Measurements from ENCODE around the gene GRM4.

DNA sequence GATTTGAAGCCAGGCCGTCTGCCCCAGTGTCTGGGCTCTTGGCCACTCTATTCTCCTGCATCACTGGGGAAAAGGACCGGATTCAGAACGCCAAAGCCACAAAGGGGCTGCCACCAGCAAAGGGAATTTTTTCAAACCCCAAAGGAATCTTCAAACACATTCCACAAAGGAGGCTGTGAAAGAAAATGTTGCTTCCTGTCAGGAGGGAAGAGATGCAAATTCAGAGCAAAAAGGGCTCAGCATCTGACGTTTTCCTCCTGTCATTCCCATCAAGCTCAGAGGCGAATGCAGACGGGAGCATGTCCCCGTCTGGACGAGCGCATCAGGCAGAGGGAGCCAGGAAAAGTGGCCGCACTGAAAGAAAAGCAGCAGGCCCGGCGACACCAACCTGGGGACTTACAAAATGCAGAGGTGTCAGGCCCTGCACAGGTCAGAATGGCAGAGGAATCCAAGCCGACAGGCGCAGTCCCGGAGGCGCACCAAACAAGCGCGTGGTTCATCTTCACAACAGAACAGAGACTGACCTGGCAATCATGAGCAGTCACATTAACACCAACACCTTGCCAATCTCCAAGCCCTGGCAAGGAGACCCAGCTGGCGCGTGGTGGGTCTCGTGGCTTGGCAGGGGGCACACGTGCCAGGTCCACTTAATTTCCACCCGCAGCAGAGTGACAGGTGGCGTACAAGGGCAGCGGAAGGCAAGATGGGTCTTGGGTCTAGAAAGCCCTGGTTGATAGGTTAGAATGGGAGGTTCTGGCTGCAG is 62.8 kb downstream of the GRM4 start:
- TF ChIP-seq, protein P1, sequence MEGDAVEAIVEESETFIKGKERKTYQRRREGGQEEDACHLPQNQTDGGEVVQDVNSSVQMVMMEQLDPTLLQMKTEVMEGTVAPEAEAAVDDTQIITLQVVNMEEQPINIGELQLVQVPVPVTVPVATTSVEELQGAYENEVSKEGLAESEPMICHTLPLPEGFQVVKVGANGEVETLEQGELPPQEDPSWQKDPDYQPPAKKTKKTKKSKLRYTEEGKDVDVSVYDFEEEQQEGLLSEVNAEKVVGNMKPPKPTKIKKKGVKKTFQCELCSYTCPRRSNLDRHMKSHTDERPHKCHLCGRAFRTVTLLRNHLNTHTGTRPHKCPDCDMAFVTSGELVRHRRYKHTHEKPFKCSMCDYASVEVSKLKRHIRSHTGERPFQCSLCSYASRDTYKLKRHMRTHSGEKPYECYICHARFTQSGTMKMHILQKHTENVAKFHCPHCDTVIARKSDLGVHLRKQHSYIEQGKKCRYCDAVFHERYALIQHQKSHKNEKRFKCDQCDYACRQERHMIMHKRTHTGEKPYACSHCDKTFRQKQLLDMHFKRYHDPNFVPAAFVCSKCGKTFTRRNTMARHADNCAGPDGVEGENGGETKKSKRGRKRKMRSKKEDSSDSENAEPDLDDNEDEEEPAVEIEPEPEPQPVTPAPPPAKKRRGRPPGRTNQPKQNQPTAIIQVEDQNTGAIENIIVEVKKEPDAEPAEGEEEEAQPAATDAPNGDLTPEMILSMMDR (conservative IDR thresholded peaks at IDR 0.05; ENCODE audit: low read depth, low read length) = no peak
- TF ChIP-seq EZH2 (IDR thresholded peaks at IDR 0.05; ENCODE audit: borderline replicate concordance, low read depth, low read length, poor library complexity, severe bottlenecking) = no peak
